GM12878 (cell line): Measurements from ENCODE around the gene MFAP4. TPM values are rescaled to one million over a fixed set of nuclear protein-coding genes. Genes with fewer than 3 reads are reported as not detected.

ENCODE experiments used
- ATAC-seq: fragments of 200-7000 bp; cut with Tn5 transposase; 3 replicates; pipeline ENCODE4 v1.9.1; 2020; ENCODE audit warnings: mild to moderate bottlenecking, moderate library complexity
- BruUV-seq: library from RNA; stranded (reverse); fragments of 400-500 nt; replicated peaks from 2 replicates; lab custom pipeline; 2021; lab: Mats Ljungman, UMichigan
- CTCF ChIA-PET: fragments of 300-600 bp; sonication (Branson Sonifier 250); formaldehyde crosslinking; extraction: SDS; loops from one replicate; lab custom pipeline; 2021; ENCODE audit warnings: inconsistent platforms; lab: Yijun Ruan, JAX
- POLR2A ChIA-PET: fragments of 350-600 bp; formaldehyde crosslinking; extraction: SDS; loops from one replicate; lab custom pipeline; 2021; ENCODE audit warnings: inconsistent platforms; lab: Charles Lee
- RAD21 ChIA-PET: fragments of 300-600 bp; sonication (Branson Sonifier 250); formaldehyde crosslinking; loops from one replicate; lab custom pipeline; 2023; ENCODE audit warnings: antibody characterized with exemption; ENCODE audit not compliant: unreplicated experiment; lab: Charles Lee
- SMC1A ChIA-PET: fragments of 300-600 bp; sonication (Branson Sonifier 250); formaldehyde crosslinking; loops from one replicate; lab custom pipeline; 2023; ENCODE audit not compliant: unreplicated experiment, uncharacterized antibody; lab: Charles Lee
- DNase-seq: peaks from one replicate; pipeline ENCODE4 v3.0.0-alpha.2; 2011; ENCODE audit warnings: low read depth, low spot score
- FAIRE-seq: peaks from 3 replicates; lab custom pipeline; 2011; peaks lifted over from hg19 to GRCh38; lab: Jason Lieb, UNC
- H2AFZ ChIP-seq: 2 replicates; pipeline ENCODE4 v1.6.0; 2011; ENCODE audit warnings: low read depth, low read length, control low read depth; ENCODE audit not compliant: control insufficient read depth
- H3K27ac ChIP-seq: 2 replicates; pipeline ENCODE4 v1.5.1; 2011; ENCODE audit warnings: control low read depth; ENCODE audit not compliant: control insufficient read depth, insufficient read depth
- H3K27me3 ChIP-seq, 2 experiments: replicated peaks in 1 of 2; 2 replicates each; pipeline versions ENCODE4 v1.6.0 to v1.6.1; 2011; ENCODE audit warnings: low read length in 1 of 2; ENCODE audit not compliant: control insufficient read depth in 2 of 2, insufficient read depth in 2 of 2
- H3K36me3 ChIP-seq, 2 experiments: 2 replicates each; pipeline ENCODE4 v1.5.1; 2011; ENCODE audit warnings: low read length in 1 of 2; ENCODE audit not compliant: control insufficient read depth in 2 of 2, insufficient read depth in 2 of 2
- H3K4me1 ChIP-seq: 2 replicates; pipeline ENCODE4 v1.6.1; 2011; ENCODE audit warnings: mild to moderate bottlenecking, low read length, moderate library complexity, mixed read lengths; ENCODE audit not compliant: control insufficient read depth, insufficient read depth
- H3K4me2 ChIP-seq: 2 replicates; pipeline ENCODE4 v1.6.0; 2011; ENCODE audit warnings: control low read depth; ENCODE audit not compliant: control insufficient read depth, insufficient read depth
- H3K4me3 ChIP-seq: fragments of 200-600 bp; sonication (generic); 2 replicates; pipeline ENCODE4 v1.5.1; 2016
- H3K79me2 ChIP-seq: 2 replicates; pipeline ENCODE4 v1.6.0; 2011; ENCODE audit warnings: low read length; ENCODE audit not compliant: control insufficient read depth, insufficient read depth
- H3K9ac ChIP-seq: 2 replicates; pipeline ENCODE4 v1.8.0; 2011; ENCODE audit warnings: low read length, control low read depth, mixed read lengths; ENCODE audit not compliant: control insufficient read depth, insufficient read depth
- H3K9me3 ChIP-seq: replicated peaks from 3 replicates; pipeline ENCODE4 v1.5.1; 2011; ENCODE audit warnings: mild to moderate bottlenecking, low read length; ENCODE audit not compliant: control insufficient read depth, insufficient read depth
- H4K20me1 ChIP-seq: 2 replicates; pipeline ENCODE4 v1.6.0; 2011; ENCODE audit not compliant: control insufficient read depth, insufficient read depth
- ATF3 ChIP-seq: IDR thresholded peaks from 2 replicates; pipeline ENCODE4 v1.6.1; 2011; ENCODE audit warnings: low read depth, mild to moderate bottlenecking, low read length, moderate library complexity, borderline replicate concordance; ENCODE audit errors: extremely low read depth
- FOXK2 ChIP-seq: fragments of 450-650 bp; IDR thresholded peaks from 2 replicates; pipeline ENCODE4 v1.6.1; 2017; ENCODE audit warnings: mild to moderate bottlenecking, moderate library complexity
- GABPA ChIP-seq: IDR thresholded peaks from 2 replicates; pipeline ENCODE4 v1.6.1; 2014; ENCODE audit warnings: antibody characterized with exemption, low read depth, mild to moderate bottlenecking, inconsistent platforms
- MEF2A ChIP-seq: IDR thresholded peaks from 2 replicates; pipeline ENCODE4 v1.6.1; 2011; ENCODE audit warnings: low read depth, mild to moderate bottlenecking, low read length, moderate library complexity; ENCODE audit not compliant: insufficient read depth
- MTA2 ChIP-seq: fragments of 450-650 bp; IDR thresholded peaks from 2 replicates; pipeline ENCODE4 v1.6.1; 2016; ENCODE audit warnings: low read depth, mild to moderate bottlenecking, moderate library complexity
- MTA3 ChIP-seq: IDR thresholded peaks from 2 replicates; pipeline ENCODE4 v1.6.1; 2012; ENCODE audit warnings: low read length, inconsistent platforms, borderline replicate concordance
- POU2F2 ChIP-seq: IDR thresholded peaks from 3 replicates; pipeline ENCODE4 v1.6.1; 2011; ENCODE audit warnings: low read depth, mild to moderate bottlenecking, low read length, borderline replicate concordance
- PRDM15 ChIP-seq: fragments of 450-650 bp; formaldehyde crosslinking; IDR thresholded peaks from 2 replicates; pipeline ENCODE4 v1.4.0; 2020; ENCODE audit warnings: mild to moderate bottlenecking, moderate library complexity
- RAD21 ChIP-seq: IDR thresholded peaks from 2 replicates; pipeline ENCODE4 v1.6.1; 2011; ENCODE audit warnings: mild to moderate bottlenecking, low read depth, low read length, moderate library complexity; ENCODE audit not compliant: insufficient read depth
- RUNX3 ChIP-seq: IDR thresholded peaks from 2 replicates; pipeline ENCODE4 v1.6.1; 2012; ENCODE audit warnings: low read length, inconsistent platforms
- TCF3 ChIP-seq: IDR thresholded peaks from 2 replicates; pipeline ENCODE4 v1.6.1; 2012; ENCODE audit warnings: low read depth, mild to moderate bottlenecking, low read length, borderline replicate concordance; ENCODE audit not compliant: insufficient read depth
- YBX1 ChIP-seq: fragments of 450-650 bp; IDR thresholded peaks from 2 replicates; pipeline ENCODE4 v1.6.1; 2016; ENCODE audit warnings: antibody characterized with exemption
- ZNF622 ChIP-seq: fragments of 450-650 bp; IDR thresholded peaks from 2 replicates; pipeline ENCODE4 v1.6.1; 2017; ENCODE audit warnings: mild to moderate bottlenecking, inconsistent platforms
- WGBS: methylation state at CpG from one replicate; pipeline ENCODE4 v1.1.6; 2016; ENCODE audit warnings: low lambda C conversion rate; ENCODE audit not compliant: insufficient replicate concordance, insufficient coverage; ENCODE audit errors: missing lambda C conversion rate; 5-methylcytosine and 5-hydroxymethylcytosine counted together
- in situ Hi-C: fragments of 300-500 bp; cut with MboI; formaldehyde crosslinking; loops from 9 replicates; pipeline ENCODE4 v1.14.3; 2018; ENCODE audit warnings: mixed read lengths
- intact Hi-C: fragments of 100-400 bp; cut with micrococcal nuclease; formaldehyde crosslinking; loops from one replicate; pipeline ENCODE4 v1.14.2; 2022; ENCODE audit not compliant: unreplicated experiment
- polyA plus RNA-seq, 11 experiments: library from polyadenylated mRNA; depleted of rRNA in 4 of 11; unstranded in 6 of 11; stranded (reverse) in 5 of 11; fragments of >200 nt; fragmentation: Nextera tagmentation in 4 of 11; fragmentation: Illumina TruSeq in 1 of 11; extraction: Ambion mirVana in 4 of 11; extraction: Trizol in 1 of 11; gene quantifications; 1 replicate in 1 of 11; 2 replicates in 10 of 11; pipeline versions ENCODE4 v1.2.1 to v1.2.3, GENCODE V29; 2011 to 2016; ENCODE audit warnings: inconsistent platforms in 2 of 11, missing spikeins in 2 of 11, low read depth in 1 of 11
- total RNA-seq, 4 experiments: library from RNA; depleted of rRNA in 3 of 4; stranded (reverse); fragments of >200 nt in 3 of 4; fragmentation: Illumina TruSeq in 1 of 4; extraction: Trizol in 1 of 4; gene quantifications; 2 replicates each; pipeline versions ENCODE4 v1.2.1 to v1.2.3, GENCODE V29; 2013 to 2021

MFAP4 gene
- total and polyA plus RNA-seq, 10 of the 15 experiments (the other 5 are each of a cell fraction or from before 2014, with no cell fraction given), result 0.08 to 0.28 (median 0.09) TPM; not detected in 7

GRCh38 chr17:19375732-19376131, 11.3 kb downstream of the MFAP4 start:
- in situ Hi-C loops (no loop called here), intact Hi-C loops (loop anchor here (5.0 kb wide), 1 partner anchor 87 kb away; no protein-coding TSS in a partner anchor)
- no peak overlapping the region for H3K27ac ChIP-seq
- H3K4me1 ChIP-seq, result peaks cover 17% of the 10 kb centered on the region
- peaks cover 4% of the 10 kb centered on the region for H3K79me2 ChIP-seq
- H3K4me2 ChIP-seq, result no peak overlapping the region
- SMC1A ChIA-PET, result no interaction called here
- no peak for FAIRE-seq
- no peaks in the 10 kb centered on the region for H3K27me3 ChIP-seq
- peaks cover 4 to 15% of the 10 kb centered on the region in 2 experiments for H3K36me3 ChIP-seq
- 0 out of 2 replicates have a peak, but pooled peaks cover 3% of the 10 kb centered on the region for H4K20me1 ChIP-seq
- CTCF ChIA-PET, result interaction anchor here (2.5 kb wide), 1 partner anchor 13 kb away, joined by 17 read pairs; the partner anchor contains the start of gene B9D1
- H3K9me3 ChIP-seq, result no peaks in the 10 kb centered on the region
- no peak overlapping the region for H2AFZ ChIP-seq
- no TSS peak for BruUV-seq
- TF ChIP-seq MTA3, result no peak
- DNase-seq, result no peak
- no peak overlapping the region for H3K9ac ChIP-seq
- ATAC-seq, result no peak
- WGBS, result 100% methylated on average over 1 of the region's 1 CpG
- RAD21 ChIA-PET, result interaction anchor here (1.8 kb wide), 1 partner anchor 13 kb away, joined by 5 read pairs; no protein-coding TSS in a partner anchor
- POLR2A ChIA-PET, result no interaction called here
- no peak overlapping the region for H3K4me3 ChIP-seq

- ChIA-PET POLR2A (no interaction called here), RAD21 (interaction anchor here (1.6 to 1.8 kb wide), 2 partner anchors 11 to 23 kb away, joined by 3 to 5 read pairs; no protein-coding TSS in a partner anchor), CTCF (interaction anchor here (0.8 to 2.5 kb wide), 2 partner anchors 12 to 74 kb away, joined by 3 to 17 read pairs; partner anchors contain the start of gene B9D1), SMC1A (interaction anchor here (1.1 to 2.1 kb wide), 2 partner anchors 11 to 73 kb away, joined by 3 to 4 read pairs; partner anchors contain the start of gene B9D1)
- Histone ChIP-seq H2AFZ (no peak overlapping the region), H3K4me1 (peaks cover 26% of the 10 kb centered on the region), H3K9me3 (no peaks in the 10 kb centered on the region), H3K27me3 (no peaks in the 10 kb centered on the region), H3K4me2 (no peak overlapping the region), H3K9ac (no peak overlapping the region), H3K4me3 (no peak overlapping the region), H4K20me1 (0 out of 2 replicates have a peak, but pooled peaks cover 3% of the 10 kb centered on the region), H3K79me2 (peaks cover 4% of the 10 kb centered on the region), H3K27ac (no peak overlapping the region), H3K36me3 (no peaks in the 10 kb centered on the region)
- ATAC-seq, result no peak
- in situ Hi-C loops (no loop called here), intact Hi-C loops (no loop called here)
- no peak for DNase-seq
- no peak for FAIRE-seq
- WGBS, result 93% methylated on average over 5 of the region's 5 CpGs
- no TSS peak for BruUV-seq
- TF ChIP-seq MTA2 (no peak), ATF3 (no peak), TCF3 (no peak), YBX1 (no peak), POU2F2 (no peak), GABPA (no peak), MEF2A (no peak), FOXK2 (no peak), ZNF622 (no peak), RUNX3 (no peak), PRDM15 (CRISPR knock-in tag) (no peak), RAD21 (no peak)
Observed at GRCh38 chr17:19374136-19374535, 12.9 kb downstream of the MFAP4 start.
